Measurements from ENCODE around the gene HTR3E. TPM values are rescaled to one million over a fixed set of nuclear protein-coding genes. Genes with fewer than 3 reads are reported as not detected.
A peak's percentile ranks its signal among the peaks of the same experiment; 100 is the strongest.
"Not testable (repeated sequence)": the region's sequence is repeated elsewhere in the genome, so short reads cannot be mapped to it uniquely, and the experiment has no call there.

The HTR3E gene
- total RNA-seq, 1 donor from 2014 or later: not detected

DNA sequence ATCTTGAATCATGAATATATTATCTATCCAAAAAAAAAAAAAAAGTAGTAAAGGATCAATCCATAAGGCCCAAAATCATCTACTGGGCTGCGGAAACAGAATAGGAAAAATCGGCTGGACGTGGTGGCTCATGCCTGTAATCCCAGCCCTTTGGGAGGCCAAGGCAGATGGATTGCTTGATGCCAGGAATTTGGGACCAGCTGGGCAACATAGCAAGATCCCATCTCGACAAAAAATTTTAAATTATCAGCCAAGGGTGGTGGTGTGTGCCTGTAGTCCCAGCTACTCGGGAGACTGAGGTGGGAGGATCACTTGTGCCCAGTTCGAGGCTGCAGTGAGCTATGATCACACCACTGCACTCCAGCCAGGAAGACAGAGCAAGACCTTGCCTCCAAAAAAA, 52.3 kb downstream of the HTR3E start:
- DNase-seq (ENCODE audit: low spot score): no peak

DNA sequence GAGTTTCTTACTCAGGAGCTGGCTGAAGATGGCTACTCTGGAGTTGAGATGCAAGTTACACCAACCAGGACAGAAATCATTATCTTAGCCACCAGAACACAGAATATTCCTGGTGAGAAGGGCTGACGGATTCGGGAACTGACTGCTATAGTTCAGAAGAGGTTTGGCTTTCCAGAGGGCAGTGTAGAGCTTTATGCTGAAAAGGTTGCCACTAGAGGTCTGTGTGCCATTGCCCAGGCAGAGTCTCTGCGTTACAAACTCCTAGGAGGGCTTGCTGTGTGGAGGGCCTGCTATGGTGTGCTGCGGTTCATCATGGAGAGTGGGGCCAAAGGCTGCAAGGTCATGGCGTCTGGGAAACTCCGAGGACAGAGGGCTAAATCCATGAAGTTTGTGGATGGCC, 52.9 kb downstream of the HTR3E start:
- intact Hi-C loops (cut with DNase I); DNase-seq (ENCODE audit: low spot score); ATAC-seq: not testable (repeated sequence)

More for the DNA sequence above, 52.3 kb downstream of the HTR3E start:
- ATAC-seq: no peak
- intact Hi-C loops (cut with DNase I): no loop called here

DNA sequence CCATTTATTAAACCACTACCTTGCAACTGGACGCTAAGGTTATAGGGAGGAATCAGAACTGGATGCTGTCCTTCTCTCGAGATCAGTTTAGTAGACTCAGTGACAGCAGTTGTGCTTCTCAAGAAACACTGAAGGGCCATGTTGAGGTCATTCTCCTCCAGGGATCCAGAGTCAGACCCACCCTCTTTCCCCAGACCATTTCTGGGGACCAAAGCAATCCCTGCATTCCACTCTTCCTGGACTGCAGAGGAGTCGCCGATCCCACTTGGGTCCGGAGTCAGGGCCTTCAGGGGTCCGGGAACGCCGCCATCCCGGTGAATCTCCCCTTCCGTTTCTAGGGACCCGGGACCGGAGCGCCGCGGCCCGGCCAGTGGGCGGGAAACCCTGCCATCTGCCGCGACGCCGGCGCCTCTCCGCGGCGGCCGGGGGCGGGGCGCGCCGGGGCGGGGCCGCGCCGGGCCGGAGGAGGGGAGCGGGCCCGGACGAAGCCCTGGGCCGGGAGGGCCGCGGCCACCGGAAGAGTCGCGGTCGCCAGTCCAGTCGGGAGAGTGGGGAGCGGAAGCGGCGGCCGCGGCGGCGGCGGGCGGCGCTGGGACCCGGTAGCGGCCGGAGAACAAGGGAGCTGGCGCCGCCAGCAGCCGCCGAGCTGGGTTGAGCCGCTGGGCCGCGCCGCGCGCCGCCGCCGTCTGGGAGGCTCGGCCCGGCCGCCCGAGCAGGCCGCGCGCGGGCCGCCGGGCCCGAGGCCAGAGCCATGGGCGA, 58.2 kb downstream of the HTR3E start, which contains the start of gene DVL3:
Gene DVL3, plus strand, starts transcription at position 493 of the 759 bp plus-strand sequence. Its CDS starts 259 bp downstream, at position 752.
- DNase-seq (ENCODE audit: low spot score) (peak; percentile 81), ATAC-seq (peak; percentile 90)
- intact Hi-C loops (cut with DNase I): no loop called here

DNA sequence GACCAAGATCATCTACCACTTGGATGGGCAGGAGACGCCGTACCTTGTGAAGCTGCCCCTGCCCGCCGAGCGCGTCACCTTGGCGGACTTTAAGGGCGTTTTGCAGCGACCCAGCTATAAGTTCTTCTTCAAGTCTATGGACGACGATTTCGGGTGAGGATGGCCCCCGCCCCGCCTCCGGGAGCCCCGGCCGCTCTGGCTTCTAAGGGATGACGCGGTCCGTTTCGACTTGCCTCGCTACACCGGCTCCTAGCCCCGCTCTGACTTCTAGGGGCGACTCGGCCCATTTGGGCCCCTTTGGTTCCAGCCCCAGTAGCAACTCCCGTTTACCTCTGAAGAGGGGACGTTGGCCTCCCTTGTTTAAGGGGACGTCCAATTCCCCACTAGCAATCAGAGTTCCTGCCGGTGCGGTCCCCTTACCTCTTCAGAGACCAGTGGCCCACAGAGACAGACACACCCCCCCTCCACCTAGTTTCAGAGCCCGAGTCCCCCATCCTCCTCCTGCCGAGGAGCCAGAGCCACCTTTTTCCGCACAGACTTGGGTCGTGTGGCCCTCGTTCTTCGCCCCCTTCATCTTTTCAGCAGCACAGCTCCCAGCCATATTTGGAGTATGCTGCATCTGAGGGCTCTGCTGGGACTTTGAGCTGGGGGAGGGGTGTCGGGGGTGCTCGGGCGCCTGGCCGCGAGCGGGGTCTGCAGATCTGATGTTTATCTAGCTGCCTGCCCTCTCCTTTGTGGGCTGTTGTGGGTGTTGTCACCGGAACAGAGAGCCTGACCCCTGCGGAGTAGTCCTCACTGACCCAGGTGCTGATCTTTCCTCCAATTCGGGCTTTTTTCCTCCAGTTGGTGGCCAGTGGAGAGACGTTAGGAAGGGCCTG, 59.0 kb downstream of the HTR3E start:
- intact Hi-C loops (cut with DNase I): no loop called here
- DNase-seq (ENCODE audit: low spot score): peak; percentile 66
- peak; percentile 38 for ATAC-seq

DNA sequence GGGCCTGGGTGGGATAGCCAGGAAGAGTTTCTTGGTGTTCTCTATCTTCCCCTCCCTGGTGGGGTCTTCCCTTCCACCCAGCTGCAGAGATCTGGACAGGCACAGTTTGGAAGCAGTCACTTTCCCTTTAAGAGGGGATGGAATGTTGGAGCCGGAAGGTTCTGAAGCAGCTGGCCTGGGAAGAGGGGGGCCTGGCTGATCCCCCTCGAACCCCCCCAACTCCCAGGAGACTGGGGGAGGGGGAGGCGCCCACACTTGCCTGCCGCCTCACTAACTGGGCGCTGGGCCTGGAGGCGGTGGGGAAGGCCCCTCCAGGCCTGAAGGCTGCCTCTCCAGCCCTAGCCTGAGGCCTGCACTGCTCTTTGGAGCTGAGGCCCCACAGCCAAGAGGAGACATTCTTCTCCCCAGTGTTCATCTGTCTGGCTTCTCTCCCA, 59.7 kb downstream of the HTR3E start:
- intact Hi-C loops (cut with DNase I): no loop called here
- ATAC-seq (peak; percentile 79), DNase-seq (ENCODE audit: low spot score) (peak; percentile 76)

Other genes with a start within 250 kb of the HTR3E start
- 57.2 TPM for gene PARL, start 212.2 kb upstream of the HTR3E start, total RNA-seq
- gene ABCC5, start 79.2 kb upstream of the HTR3E start, total RNA-seq: 55.8 TPM
- not detected for gene HTR3D, start 65.3 kb upstream of the HTR3E start, total RNA-seq
- not detected for gene HTR3C, start 44.0 kb upstream of the HTR3E start, total RNA-seq
- gene EIF2B5, start 38.3 kb downstream of the HTR3E start, total RNA-seq: 30.6 TPM
- 57.8 TPM for gene DVL3, start 58.3 kb downstream of the HTR3E start, total RNA-seq
- 278 TPM for gene AP2M1, start 77.8 kb downstream of the HTR3E start, total RNA-seq
- 67.4 TPM for gene ABCF3, start 89.1 kb downstream of the HTR3E start, total RNA-seq
- 0.53 TPM for gene VWA5B2, start 132.5 kb downstream of the HTR3E start, total RNA-seq
- gene ALG3, start 151.9 kb downstream of the HTR3E start, total RNA-seq: 16.7 TPM
- 1.3 TPM for gene EEF1AKMT4, start 152.6 kb downstream of the HTR3E start, total RNA-seq
- 0.53 TPM for gene CAMK2N2, start 164.5 kb downstream of the HTR3E start, total RNA-seq
- not detected for gene ECE2, start 179.0 kb downstream of the HTR3E start, total RNA-seq
- gene PSMD2, start 202.2 kb downstream of the HTR3E start, total RNA-seq: 122 TPM
- 248 TPM for gene EIF4G1, start 217.5 kb downstream of the HTR3E start, total RNA-seq
- 22.6 TPM for gene FAM131A, start 240.5 kb downstream of the HTR3E start, total RNA-seq